ENCODE measurements around the gene PMFBP1. TPM values are rescaled to one million over a fixed set of nuclear protein-coding genes. Genes with fewer than 3 reads are reported as not detected.

PMFBP1 gene
- total and polyA plus RNA-seq, 10 of the 15 experiments (the other 5 are each of a cell fraction or from before 2014, with no cell fraction given), result 0.40 to 2.3 (median 1.1) TPM

GRCh38 chr16:72122308-72122707 is 49.6 kb downstream of the PMFBP1 start:
- BruUV-seq (replicated peaks), result no TSS peak

More at GRCh38 chr16:72122308-72122707, 49.6 kb downstream of the PMFBP1 start:
- ChIA-PET RAD21 (ENCODE audit: unreplicated experiment) (no interaction called here), SMC1A (ENCODE audit: uncharacterized antibody, unreplicated experiment) (interaction anchor here (0.5 to 4.9 kb wide), 2 partner anchors 344 to 1912 kb away, joined by 3 to 38 read pairs; no protein-coding TSS in a partner anchor), POLR2A (no interaction called here), CTCF (interaction anchor here (1.0 to 4.5 kb wide), 3 partner anchors 9 to 346 kb away, joined by 3 to 92 read pairs (median 3); no protein-coding TSS in a partner anchor)
- in situ Hi-C loops (cut with MboI), result loop anchor here (5.0 to 10.0 kb wide), 2 partner anchors 340 to 1832 kb away; no protein-coding TSS in a partner anchor
- intact Hi-C loops (cut with micrococcal nuclease; ENCODE audit: unreplicated experiment), result loop anchor here (10.0 kb wide), 2 partner anchors 122 to 1072 kb away; no protein-coding TSS in a partner anchor
- Histone ChIP-seq H3K36me3 (ENCODE audit: control insufficient read depth in 2 of 2, insufficient read depth in 2 of 2, low read length in 1 of 2) (no peaks in the 10 kb centered on the region), H3K4me1 (ENCODE audit: control insufficient read depth, insufficient read depth, low read length) (no peaks in the 10 kb centered on the region; the same call in 1 of the 2 replicates), H3K4me3 (no peak overlapping the region), H3K9me3 (replicated peaks; ENCODE audit: control insufficient read depth, insufficient read depth, low read length) (no peaks in the 10 kb centered on the region), H3K4me2 (ENCODE audit: control insufficient read depth, insufficient read depth) (no peak overlapping the region), H3K79me2 (ENCODE audit: control insufficient read depth, insufficient read depth, low read length) (no peaks in the 10 kb centered on the region), H3K27ac (ENCODE audit: control insufficient read depth, insufficient read depth) (no peak overlapping the region), H4K20me1 (ENCODE audit: control insufficient read depth, insufficient read depth) (no peaks in the 10 kb centered on the region), H2AFZ (ENCODE audit: control insufficient read depth, low read depth, low read length) (no peak overlapping the region), H3K27me3 (replicated peaks in 1 of 2; ENCODE audit: control insufficient read depth in 2 of 2, insufficient read depth in 2 of 2, low read length in 1 of 2) (no peaks in the 10 kb centered on the region), H3K9ac (ENCODE audit: control insufficient read depth, insufficient read depth, low read length) (no peak overlapping the region)
- FAIRE-seq (no peak), ATAC-seq (no peak), DNase-seq (ENCODE audit: low read depth, low spot score) (no peak)
- 97% methylated on average over 2 of the region's 2 CpGs for WGBS (ENCODE audit: insufficient coverage, insufficient replicate concordance, low lambda C conversion rate, missing lambda C conversion rate)
- TF ChIP-seq ZNF592 (IDR thresholded peaks at IDR 0.05) (no peak), HCFC1 (IDR thresholded peaks at IDR 0.05; ENCODE audit: low read length) (no peak), BHLHE40 (IDR thresholded peaks at IDR 0.05; ENCODE audit: borderline replicate concordance in 1 of 2, low read depth in 2 of 2, low read length in 1 of 2) (no peak), PAX5 (IDR thresholded peaks at IDR 0.05; ENCODE audit: borderline replicate concordance, low read depth, low read length) (no peak), EP300 (IDR thresholded peaks at IDR 0.05; ENCODE audit: borderline replicate concordance in 1 of 2, control insufficient read depth in 1 of 2, low read depth in 2 of 2, low read length in 2 of 2) (no peak), BCL11A (IDR thresholded peaks at IDR 0.05; ENCODE audit: low read depth, low read length) (no peak), SMAD5 (IDR thresholded peaks at IDR 0.05; ENCODE audit: low read depth) (no peak), ZSCAN29 (IDR thresholded peaks at IDR 0.05) (no peak), FOS (IDR thresholded peaks at IDR 0.05; ENCODE audit: borderline replicate concordance, extremely low read depth, insufficient read length) (no peak), JUNB (IDR thresholded peaks at IDR 0.05) (no peak), TBL1XR1 (IDR thresholded peaks at IDR 0.05; ENCODE audit: low read depth, low read length) (no peak)
